Heart right ventricle (tissue), 16 donors: ENCODE measurements around the gene POP7. TPM values are rescaled to one million over a fixed set of nuclear protein-coding genes. Genes with fewer than 3 reads are reported as not detected.

Source experiments
- ATAC-seq, 8 donors: fragments of 200-7000 bp; cut with Tn5 transposase; one replicate each; pipeline ENCODE4 v1.9.1; 2020; ENCODE audit warnings: mild to moderate bottlenecking in 8 of 8, moderate library complexity in 8 of 8, moderate number of reproducible peaks in 1 of 8
- DNase-seq, 2 donors: peaks; one replicate each; pipeline ENCODE4 v3.0.0-alpha.2; 2020
- H3K27ac ChIP-seq, 10 donors: fragments of 200-600 bp; sonication (generic) in 2 of 10; one replicate each; pipeline versions ENCODE4 v1.5.0 to v1.8.0; 2020 to 2022; ENCODE audit warnings: mild to moderate bottlenecking in 3 of 10
- H3K27me3 ChIP-seq, 7 donors: fragments of 200-600 bp; one replicate each; pipeline ENCODE4 v1.8.0; 2021 to 2022; ENCODE audit warnings: mild to moderate bottlenecking in 2 of 7
- H3K36me3 ChIP-seq, 9 donors: fragments of 200-600 bp; sonication (generic) in 1 of 9; one replicate each; pipeline versions ENCODE4 v1.5.0 to v1.8.0; 2020 to 2022; ENCODE audit warnings: mild to moderate bottlenecking in 2 of 9
- H3K4me1 ChIP-seq, 9 donors: fragments of 200-600 bp; sonication (generic) in 1 of 9; one replicate each; pipeline versions ENCODE4 v1.5.0 to v1.8.0; 2020 to 2022; ENCODE audit warnings: mild to moderate bottlenecking in 4 of 9
- H3K4me3 ChIP-seq, 10 donors: fragments of 200-600 bp; sonication (generic) in 2 of 10; one replicate each; pipeline versions ENCODE4 v1.5.0 to v1.8.0; 2020 to 2022; ENCODE audit warnings: mild to moderate bottlenecking in 7 of 10, moderate library complexity in 2 of 10
- H3K9me3 ChIP-seq, 11 donors: fragments of 200-600 bp in 10 of 11; sonication (generic) in 2 of 11; one replicate each; pipeline versions ENCODE4 v1.5.0 to v1.8.0; 2013 to 2022; ENCODE audit warnings: mild to moderate bottlenecking in 2 of 11, control low read depth in 1 of 11, moderate library complexity in 1 of 11
- CTCF ChIP-seq, 9 donors: fragments of 200-600 bp; sonication (generic) in 2 of 9; IDR thresholded peaks; one replicate each; pipeline versions ENCODE4 v1.5.0 to v1.8.0; 2021 to 2022; ENCODE audit warnings: antibody characterized with exemption in 9 of 9, mild to moderate bottlenecking in 5 of 9, moderate library complexity in 1 of 9
- WGBS, 2 donors: extraction: QIAGEN DNeasy Blood & Tissue Kit; methylation state at CpG; one replicate each; pipeline ENCODE4 v1.1.7; 2013; ENCODE audit warnings: inconsistent platforms in 1 of 2; 5-methylcytosine and 5-hydroxymethylcytosine counted together
- intact Hi-C, 10 donors: fragments of 100-400 bp; cut with DNase I; formaldehyde crosslinking; loops; one replicate each; pipeline versions ENCODE4 v1.11.1 to v1.14.2; 2022
- polyA plus RNA-seq, 2 donors: library from polyadenylated mRNA; stranded (reverse); fragments of 200-250 nt; gene quantifications; one replicate each; pipeline ENCODE4 v1.2.3, GENCODE V29; 2013
- total RNA-seq, 10 donors: library from RNA; stranded (reverse); fragmentation: NEBNext Ultra II Directional in 3 of 10; extraction: Animal tissue kit (Norgen Biotek cat#: 25700) in 3 of 10; gene quantifications; one replicate each; pipeline versions ENCODE4 v1.2.1 to v1.2.4, GENCODE V29; 2021 to 2023
- donor health status: Arrhythmogenic right ventricular cardiomyopathy.
- donor health status: ischemic (EF 13 %, LVEDD 7.1; RV severe dilation, severe dysfunction).
- donor health status: healthy with polysubstance abuse.
- donor health status: DM: no; HTN: yes; CAD: no.
- donor health status: DM: no; HTN: no; CAD: no.
- donor health status: ischemic (EF 25% LVEDD 6.9; RV normal size, moderate dysfunction).
- donor health status: ischemic (EF 25% LVEDD 5.7; RV mildly dilated, moderate dysfunction).
- donor health status: healthy.
- donor health status: DM: yes; HTN: yes; CAD: no.
- donor health status: Ischemic cardiomyopathy.
- donor health status: ischemic (EF 35%, LVEDD 5.7; RV mildly dilated, moderate dysfunction).
- donor health status: nonischemic (EF 11% LVEDD 7.7; RV severe dilation, severe dysfunction).
- donor health status: DM: yes; HTN: yes; CAD: no.
- donor health status: PGD.
- donor health status: ischemic (EF 29% LVEDD 5.4; RV normal size, mild dysfunction).
- donor health status: nonischemic (EF 23%, LVEDD 6.1; RV moderate dilation, normal function).

Gene POP7
- total and polyA plus RNA-seq, 12 donors = 23.2 to 71.5 (median 25.7) TPM

- no peaks in the 10 kb centered on the region for H3K27me3 ChIP-seq
- peak overlapping the region; percentile 95 to 99 (median 96) for H3K4me3 ChIP-seq
- ATAC-seq (peak; percentile 8 to 56 (median 36)), DNase-seq (peak; percentile 84 to 87)
- 2 to 3% methylated on average over 52 to 59 of the region's 59 CpGs for WGBS, 2 donors
- H3K9me3 ChIP-seq = no peaks in the 10 kb centered on the region
- peaks cover 0 to 55% (median 23%) of the 10 kb centered on the region in 9 donors for H3K4me1 ChIP-seq
- TF ChIP-seq CTCF (IDR thresholded peaks at IDR 0.05) = no peak
- peaks cover 0 to 46% (median 29%) of the 10 kb centered on the region in 9 donors for H3K36me3 ChIP-seq
- intact Hi-C loops = loop anchor here in 3 of 10 donors (2.0 to 10.0 kb wide), 4 partner anchors 15 to 243 kb away; partner anchors contain the start of genes MOSPD3 (in 1 of the 3) and TSC22D4 (in 1 of the 3)
- peak overlapping the region; percentile 78 to 100 (median 98) for H3K27ac ChIP-seq
These were observed 30.2 kb upstream of the POP7 start for GRCh38 chr7:100675581-100676350.

GRCh38 chr7:100676501-100677306 is 29.2 kb upstream of the POP7 start:
- peak overlapping the region in 9 of 10 donors; percentile 95 to 99 (median 96) for H3K4me3 ChIP-seq
- ATAC-seq (no peak), DNase-seq (no peak)
- intact Hi-C loops = loop anchor here in 3 of 10 donors (5.0 to 10.0 kb wide), 3 partner anchors 64 to 244 kb away; partner anchors contain the start of genes MOSPD3 (in 1 of the 3) and TSC22D4 (in 1 of the 3)
- no peaks in the 10 kb centered on the region for H3K9me3 ChIP-seq
- H3K27me3 ChIP-seq = no peaks in the 10 kb centered on the region
- H3K27ac ChIP-seq = peak overlapping the region; percentile 78 to 100 (median 98)
- H3K36me3 ChIP-seq = peaks cover 0 to 56% (median 30%) of the 10 kb centered on the region in 9 donors
- TF ChIP-seq CTCF (IDR thresholded peaks at IDR 0.05) = no peak
- 79 to 83% methylated on average over 21 to 23 of the region's 23 CpGs for WGBS, 2 donors
- H3K4me1 ChIP-seq = peaks cover 0 to 55% (median 23%) of the 10 kb centered on the region in 9 donors

GRCh38 chr7:100677308-100678267 is 28.3 kb upstream of the POP7 start:
- intact Hi-C loops = loop anchor here in 3 of 10 donors (5.0 to 10.0 kb wide), 3 partner anchors 65 to 245 kb away; partner anchors contain the start of genes MOSPD3 (in 1 of the 3) and TSC22D4 (in 1 of the 3)
- ATAC-seq (no peak), DNase-seq (no peak)
- Histone ChIP-seq H3K36me3 (peaks cover 0 to 65% (median 39%) of the 10 kb centered on the region in 9 donors), H3K4me1 (peaks cover 0 to 54% (median 23%) of the 10 kb centered on the region in 9 donors), H3K27ac (peak overlapping the region in 3 of 10 donors; percentile 34 to 97 (median 41)), H3K9me3 (no peaks in the 10 kb centered on the region), H3K4me3 (no peak overlapping the region), H3K27me3 (no peaks in the 10 kb centered on the region)
- WGBS, 2 donors = 83 to 87% methylated on average over 36 of the region's 36 CpGs
- TF ChIP-seq CTCF (IDR thresholded peaks at IDR 0.05) = no peak
